H1 (cell line): ENCODE measurements around the gene MTMR2. TPM values are rescaled to one million over a fixed set of nuclear protein-coding genes. Genes with fewer than 3 reads are reported as not detected.

Experiments used
- polyA plus RNA-seq, 7 experiments: library from polyadenylated mRNA; depleted of rRNA in 3 of 7; stranded (reverse) in 5 of 7; unstranded in 2 of 7; fragments of >200 nt in 5 of 7; fragments of 200-250 nt in 2 of 7; gene quantifications; 1 replicate in 5 of 7; 2 replicates in 1 of 7; 4 replicates in 1 of 7; pipeline versions ENCODE4 v1.2.1 to v1.2.3, GENCODE V29; 2011 to 2013; ENCODE audit warnings: missing spikeins in 2 of 7, mixed read lengths in 2 of 7
- total RNA-seq: library from RNA; stranded (reverse); fragmentation: NEBNext Ultra II Directional; extraction: Animal tissue kit (Norgen Biotek cat#: 25700); gene quantifications from 2 replicates; pipeline ENCODE4 v1.2.1, GENCODE V29; 2021
- TF ChIP-seq, protein P1 (sequence below): fragments of 300-600 bp; sonication (generic); IDR thresholded peaks from 2 replicates; pipeline ENCODE4 v1.7.1; 2012; ENCODE audit warnings: low read length, moderate library complexity, mild to moderate bottlenecking, inconsistent platforms; ENCODE audit not compliant: insufficient replicate concordance

MTMR2 gene
- total and polyA plus RNA-seq, 2 of the 8 experiments (the other 6 are each of a cell fraction or from before 2014, with no cell fraction given): 16.7 to 52.9 TPM

DNA sequence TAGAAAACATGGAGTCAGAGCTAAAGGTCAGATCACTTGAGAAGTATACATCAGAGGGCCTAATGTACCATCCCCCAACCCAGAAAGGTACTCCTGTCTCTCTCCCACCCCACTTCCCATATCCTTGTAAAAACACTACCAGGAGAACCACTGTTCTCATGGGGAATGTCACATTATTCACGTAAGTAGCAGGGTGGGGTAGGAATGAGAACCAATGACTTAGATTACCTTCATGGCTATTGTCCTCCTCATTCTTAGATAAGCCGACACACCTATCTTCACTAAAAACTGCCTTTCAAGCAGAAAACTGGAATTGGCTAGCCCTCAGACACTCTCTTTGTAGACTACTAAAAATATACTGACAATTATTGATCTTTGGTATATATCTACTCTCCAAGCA is 70.0 kb downstream of the MTMR2 start (continued):
- TF ChIP-seq, protein P1, sequence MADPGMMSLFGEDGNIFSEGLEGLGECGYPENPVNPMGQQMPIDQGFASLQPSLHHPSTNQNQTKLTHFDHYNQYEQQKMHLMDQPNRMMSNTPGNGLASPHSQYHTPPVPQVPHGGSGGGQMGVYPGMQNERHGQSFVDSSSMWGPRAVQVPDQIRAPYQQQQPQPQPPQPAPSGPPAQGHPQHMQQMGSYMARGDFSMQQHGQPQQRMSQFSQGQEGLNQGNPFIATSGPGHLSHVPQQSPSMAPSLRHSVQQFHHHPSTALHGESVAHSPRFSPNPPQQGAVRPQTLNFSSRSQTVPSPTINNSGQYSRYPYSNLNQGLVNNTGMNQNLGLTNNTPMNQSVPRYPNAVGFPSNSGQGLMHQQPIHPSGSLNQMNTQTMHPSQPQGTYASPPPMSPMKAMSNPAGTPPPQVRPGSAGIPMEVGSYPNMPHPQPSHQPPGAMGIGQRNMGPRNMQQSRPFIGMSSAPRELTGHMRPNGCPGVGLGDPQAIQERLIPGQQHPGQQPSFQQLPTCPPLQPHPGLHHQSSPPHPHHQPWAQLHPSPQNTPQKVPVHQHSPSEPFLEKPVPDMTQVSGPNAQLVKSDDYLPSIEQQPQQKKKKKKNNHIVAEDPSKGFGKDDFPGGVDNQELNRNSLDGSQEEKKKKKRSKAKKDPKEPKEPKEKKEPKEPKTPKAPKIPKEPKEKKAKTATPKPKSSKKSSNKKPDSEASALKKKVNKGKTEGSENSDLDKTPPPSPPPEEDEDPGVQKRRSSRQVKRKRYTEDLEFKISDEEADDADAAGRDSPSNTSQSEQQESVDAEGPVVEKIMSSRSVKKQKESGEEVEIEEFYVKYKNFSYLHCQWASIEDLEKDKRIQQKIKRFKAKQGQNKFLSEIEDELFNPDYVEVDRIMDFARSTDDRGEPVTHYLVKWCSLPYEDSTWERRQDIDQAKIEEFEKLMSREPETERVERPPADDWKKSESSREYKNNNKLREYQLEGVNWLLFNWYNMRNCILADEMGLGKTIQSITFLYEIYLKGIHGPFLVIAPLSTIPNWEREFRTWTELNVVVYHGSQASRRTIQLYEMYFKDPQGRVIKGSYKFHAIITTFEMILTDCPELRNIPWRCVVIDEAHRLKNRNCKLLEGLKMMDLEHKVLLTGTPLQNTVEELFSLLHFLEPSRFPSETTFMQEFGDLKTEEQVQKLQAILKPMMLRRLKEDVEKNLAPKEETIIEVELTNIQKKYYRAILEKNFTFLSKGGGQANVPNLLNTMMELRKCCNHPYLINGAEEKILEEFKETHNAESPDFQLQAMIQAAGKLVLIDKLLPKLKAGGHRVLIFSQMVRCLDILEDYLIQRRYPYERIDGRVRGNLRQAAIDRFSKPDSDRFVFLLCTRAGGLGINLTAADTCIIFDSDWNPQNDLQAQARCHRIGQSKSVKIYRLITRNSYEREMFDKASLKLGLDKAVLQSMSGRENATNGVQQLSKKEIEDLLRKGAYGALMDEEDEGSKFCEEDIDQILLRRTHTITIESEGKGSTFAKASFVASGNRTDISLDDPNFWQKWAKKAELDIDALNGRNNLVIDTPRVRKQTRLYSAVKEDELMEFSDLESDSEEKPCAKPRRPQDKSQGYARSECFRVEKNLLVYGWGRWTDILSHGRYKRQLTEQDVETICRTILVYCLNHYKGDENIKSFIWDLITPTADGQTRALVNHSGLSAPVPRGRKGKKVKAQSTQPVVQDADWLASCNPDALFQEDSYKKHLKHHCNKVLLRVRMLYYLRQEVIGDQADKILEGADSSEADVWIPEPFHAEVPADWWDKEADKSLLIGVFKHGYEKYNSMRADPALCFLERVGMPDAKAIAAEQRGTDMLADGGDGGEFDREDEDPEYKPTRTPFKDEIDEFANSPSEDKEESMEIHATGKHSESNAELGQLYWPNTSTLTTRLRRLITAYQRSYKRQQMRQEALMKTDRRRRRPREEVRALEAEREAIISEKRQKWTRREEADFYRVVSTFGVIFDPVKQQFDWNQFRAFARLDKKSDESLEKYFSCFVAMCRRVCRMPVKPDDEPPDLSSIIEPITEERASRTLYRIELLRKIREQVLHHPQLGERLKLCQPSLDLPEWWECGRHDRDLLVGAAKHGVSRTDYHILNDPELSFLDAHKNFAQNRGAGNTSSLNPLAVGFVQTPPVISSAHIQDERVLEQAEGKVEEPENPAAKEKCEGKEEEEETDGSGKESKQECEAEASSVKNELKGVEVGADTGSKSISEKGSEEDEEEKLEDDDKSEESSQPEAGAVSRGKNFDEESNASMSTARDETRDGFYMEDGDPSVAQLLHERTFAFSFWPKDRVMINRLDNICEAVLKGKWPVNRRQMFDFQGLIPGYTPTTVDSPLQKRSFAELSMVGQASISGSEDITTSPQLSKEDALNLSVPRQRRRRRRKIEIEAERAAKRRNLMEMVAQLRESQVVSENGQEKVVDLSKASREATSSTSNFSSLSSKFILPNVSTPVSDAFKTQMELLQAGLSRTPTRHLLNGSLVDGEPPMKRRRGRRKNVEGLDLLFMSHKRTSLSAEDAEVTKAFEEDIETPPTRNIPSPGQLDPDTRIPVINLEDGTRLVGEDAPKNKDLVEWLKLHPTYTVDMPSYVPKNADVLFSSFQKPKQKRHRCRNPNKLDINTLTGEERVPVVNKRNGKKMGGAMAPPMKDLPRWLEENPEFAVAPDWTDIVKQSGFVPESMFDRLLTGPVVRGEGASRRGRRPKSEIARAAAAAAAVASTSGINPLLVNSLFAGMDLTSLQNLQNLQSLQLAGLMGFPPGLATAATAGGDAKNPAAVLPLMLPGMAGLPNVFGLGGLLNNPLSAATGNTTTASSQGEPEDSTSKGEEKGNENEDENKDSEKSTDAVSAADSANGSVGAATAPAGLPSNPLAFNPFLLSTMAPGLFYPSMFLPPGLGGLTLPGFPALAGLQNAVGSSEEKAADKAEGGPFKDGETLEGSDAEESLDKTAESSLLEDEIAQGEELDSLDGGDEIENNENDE: no peak
